IMR-90 (cell line): Measurements from ENCODE around the gene MCF2L. TPM values are rescaled to one million over a fixed set of nuclear protein-coding genes. Genes with fewer than 3 reads are reported as not detected.

Experiments
- ATAC-seq: fragments of 200-7000 bp; cut with Tn5 transposase; 2 replicates; pipeline ENCODE4 v1.9.1; 2020; ENCODE audit warnings: low read depth, mild to moderate bottlenecking, moderate library complexity
- BruUV-seq: library from RNA; stranded (reverse); fragments of 400-500 nt; replicated peaks from 2 replicates; lab custom pipeline; 2021; lab: Mats Ljungman, UMichigan
- CTCF ChIA-PET: fragments of 300-600 bp; formaldehyde crosslinking; extraction: SDS; loops from one replicate; lab custom pipeline; 2021; ENCODE audit warnings: antibody characterized with exemption; lab: Yijun Ruan, JAX
- POLR2A ChIA-PET: fragments of 300-600 bp; sonication (Branson Sonifier 250); formaldehyde crosslinking; loops from one replicate; lab custom pipeline; 2022; ENCODE audit warnings: antibody characterized with exemption; ENCODE audit not compliant: unreplicated experiment; lab: Charles Lee
- DNase-seq: peaks from one replicate; pipeline ENCODE4 v3.0.0; 2013
- H2AFZ ChIP-seq: replicated peaks from 2 replicates; pipeline ENCODE3; 2013; ENCODE audit warnings: low read length, mild to moderate bottlenecking; ENCODE audit not compliant: poor library complexity
- H2AK5ac ChIP-seq: 2 replicates; pipeline ENCODE4 v1.6.1; 2013; ENCODE audit warnings: low read depth, low read length, inconsistent platforms
- H2AK9ac ChIP-seq: replicated peaks from 2 replicates; pipeline ENCODE3; 2013; ENCODE audit warnings: mild to moderate bottlenecking, low read depth, low read length, moderate library complexity; ENCODE audit not compliant: poor library complexity
- H2BK120ac ChIP-seq: 2 replicates; pipeline ENCODE4 v1.6.1; 2013; ENCODE audit warnings: low read depth, low read length, inconsistent platforms
- H2BK15ac ChIP-seq: 3 replicates; pipeline ENCODE4 v1.6.1; 2013; ENCODE audit warnings: low read depth, low read length, inconsistent platforms
- H2BK20ac ChIP-seq: 2 replicates; pipeline ENCODE4 v1.6.1; 2013; ENCODE audit warnings: low read depth, mild to moderate bottlenecking, inconsistent platforms, low read length, moderate library complexity
- H2BK5ac ChIP-seq: 2 replicates; pipeline ENCODE4 v1.6.1; 2013; ENCODE audit warnings: mild to moderate bottlenecking, low read depth, low read length, inconsistent platforms; ENCODE audit not compliant: poor library complexity, severe bottlenecking
- H3K14ac ChIP-seq: replicated peaks from 2 replicates; pipeline ENCODE4 v1.6.1; 2013; ENCODE audit warnings: low read depth, low read length, inconsistent platforms
- H3K18ac ChIP-seq: 2 replicates; pipeline ENCODE4 v1.6.1; 2013; ENCODE audit warnings: low read depth, low read length, control low read depth
- H3K23ac ChIP-seq: 2 replicates; pipeline ENCODE4 v1.6.1; 2013; ENCODE audit warnings: low read depth, low read length, inconsistent platforms
- H3K27ac ChIP-seq: 2 replicates; pipeline ENCODE4 v1.5.1; 2013; ENCODE audit warnings: mild to moderate bottlenecking, control low read depth, low read length; ENCODE audit not compliant: insufficient read depth
- H3K27me3 ChIP-seq: 2 replicates; pipeline ENCODE4 v1.6.1; 2013; ENCODE audit warnings: low read length; ENCODE audit not compliant: control insufficient read depth, insufficient read depth
- H3K36me3 ChIP-seq: 2 replicates; pipeline ENCODE4 v1.6.1; 2013; ENCODE audit warnings: low read length, mixed read lengths; ENCODE audit not compliant: control insufficient read depth, insufficient read depth
- H3K4ac ChIP-seq: 2 replicates; pipeline ENCODE4 v1.6.1; 2013; ENCODE audit warnings: low read depth, low read length, inconsistent platforms
- H3K4me1 ChIP-seq: 2 replicates; pipeline ENCODE4 v1.6.1; 2013; ENCODE audit warnings: low read length, mixed read lengths; ENCODE audit not compliant: control insufficient read depth, insufficient read depth
- H3K4me2 ChIP-seq: 2 replicates; pipeline ENCODE4 v1.6.1; 2013; ENCODE audit warnings: low read depth, mild to moderate bottlenecking, control low read depth, low read length, moderate library complexity
- H3K4me3 ChIP-seq: 2 replicates; pipeline ENCODE4 v1.5.1; 2013; ENCODE audit warnings: low read depth, mild to moderate bottlenecking, control low read depth, low read length, moderate library complexity; ENCODE audit not compliant: insufficient read depth
- H3K56ac ChIP-seq: 2 replicates; pipeline ENCODE4 v1.6.1; 2013; ENCODE audit warnings: low read length, inconsistent platforms; ENCODE audit not compliant: insufficient read depth; ENCODE audit errors: extremely low read depth
- H3K79me1 ChIP-seq, 2 experiments: 2 replicates each; pipeline ENCODE4 v1.6.1; 2013; ENCODE audit warnings: low read length in 2 of 2, inconsistent platforms in 1 of 2, low read depth in 1 of 2
- H3K9ac ChIP-seq: 2 replicates; pipeline ENCODE4 v1.6.1; 2013; ENCODE audit warnings: low read depth, low read length, control low read depth
- H3K9me1 ChIP-seq: 2 replicates; pipeline ENCODE4 v1.6.1; 2013; ENCODE audit warnings: low read length, inconsistent platforms; ENCODE audit not compliant: insufficient read depth
- H3K9me3 ChIP-seq: 2 replicates; pipeline ENCODE4 v1.6.1; 2013; ENCODE audit warnings: low read length; ENCODE audit not compliant: control insufficient read depth, insufficient read depth
- H4K20me1 ChIP-seq: 2 replicates; pipeline ENCODE4 v1.6.1; 2013; ENCODE audit warnings: low read length, inconsistent platforms; ENCODE audit not compliant: insufficient read depth
- H4K5ac ChIP-seq: 2 replicates; pipeline ENCODE4 v1.6.1; 2013; ENCODE audit warnings: mild to moderate bottlenecking, low read depth, low read length, control low read depth
- H4K8ac ChIP-seq, 2 experiments: 2 replicates each; pipeline ENCODE4 v1.6.1; 2013; ENCODE audit warnings: low read depth in 2 of 2, low read length in 2 of 2, control low read depth in 1 of 2, inconsistent platforms in 1 of 2
- H4K91ac ChIP-seq: 2 replicates; pipeline ENCODE4 v1.6.1; 2013; ENCODE audit warnings: low read depth, low read length, inconsistent platforms; ENCODE audit not compliant: insufficient read depth
- BHLHE40 ChIP-seq: fragments of 150-350 bp; IDR thresholded peaks from 2 replicates; pipeline ENCODE4 v1.6.1; 2016; ENCODE audit warnings: mild to moderate bottlenecking, low read depth, low read length
- CEBPB ChIP-seq: IDR thresholded peaks from 2 replicates; pipeline ENCODE4 v1.6.1; 2012; ENCODE audit warnings: low read depth, low read length, improper control_type of control experiment
- CHD1 ChIP-seq: IDR thresholded peaks from 2 replicates; pipeline ENCODE4 v1.6.1; 2012; ENCODE audit warnings: low read depth, low read length, improper control_type of control experiment
- ELK1 ChIP-seq: fragments of 150-350 bp; IDR thresholded peaks from 2 replicates; pipeline ENCODE4 v1.6.1; 2016; ENCODE audit warnings: low read depth, mild to moderate bottlenecking, low read length, moderate library complexity, borderline replicate concordance
- FOS ChIP-seq: fragments of 150-350 bp; IDR thresholded peaks from 2 replicates; pipeline ENCODE4 v1.6.1; 2016; ENCODE audit warnings: low read depth, low read length
- MAZ ChIP-seq: IDR thresholded peaks from 2 replicates; pipeline ENCODE4 v1.6.1; 2012; ENCODE audit warnings: low read depth, mild to moderate bottlenecking, low read length, improper control_type of control experiment, moderate library complexity, borderline replicate concordance
- NFE2L2 ChIP-seq: fragments of 150-350 bp; IDR thresholded peaks from 2 replicates; pipeline ENCODE4 v1.6.1; 2016; ENCODE audit warnings: low read depth, mild to moderate bottlenecking, low read length
- RAD21 ChIP-seq: IDR thresholded peaks from 2 replicates; pipeline ENCODE4 v1.6.1; 2012; ENCODE audit warnings: low read length, improper control_type of control experiment
- RCOR1 ChIP-seq: IDR thresholded peaks from 2 replicates; pipeline ENCODE4 v1.6.1; 2012; ENCODE audit warnings: mild to moderate bottlenecking, low read length, improper control_type of control experiment; ENCODE audit not compliant: insufficient replicate concordance
- RFX5 ChIP-seq: IDR thresholded peaks from 2 replicates; pipeline ENCODE4 v1.8.0; 2012; ENCODE audit warnings: low read depth, mild to moderate bottlenecking, low read length, moderate library complexity
- SMC3 ChIP-seq: fragments of 150-350 bp; IDR thresholded peaks from 2 replicates; pipeline ENCODE4 v1.6.1; 2016; ENCODE audit warnings: low read depth, mild to moderate bottlenecking, antibody characterized with exemption, low read length, moderate library complexity
- USF2 ChIP-seq: fragments of 150-350 bp; IDR thresholded peaks from 2 replicates; pipeline ENCODE4 v1.6.1; 2017; ENCODE audit warnings: mild to moderate bottlenecking, antibody characterized with exemption, low read length, low read depth
- WGBS, 2 experiments: methylation state at CpG; one replicate each; pipeline versions ENCODE4 v1.1.5 to v1.1.7; 2013; ENCODE audit warnings: missing lambda C conversion rate in 2 of 2; ENCODE audit not compliant: insufficient read length in 1 of 2; ENCODE audit errors: extremely low coverage in 2 of 2; 5-methylcytosine and 5-hydroxymethylcytosine counted together
- dilution Hi-C: fragments of 300-500 bp; cut with HindIII; formaldehyde crosslinking; loops from one replicate; pipeline ENCODE4 v1.14.3; 2018; ENCODE audit warnings: low sequenced_read_pairs; ENCODE audit not compliant: unreplicated experiment
- in situ Hi-C: fragments of 300-500 bp; cut with MboI; formaldehyde crosslinking; loops from 3 replicates; pipeline ENCODE4 v1.14.3; 2019; ENCODE audit warnings: low sequenced_read_pairs, inconsistent platforms, mixed read lengths
- intact Hi-C: fragments of 100-400 bp; cut with micrococcal nuclease; formaldehyde crosslinking; loops from 2 replicates; pipeline ENCODE4 v1.10.0; 2022
- polyA plus RNA-seq, 3 experiments: library from polyadenylated mRNA; depleted of rRNA; stranded (reverse); fragments of >200 nt; gene quantifications; 2 replicates each; pipeline ENCODE4 v1.2.3, GENCODE V29; 2012; ENCODE audit warnings: low replicate concordance in 1 of 3
- total RNA-seq: library from RNA; depleted of rRNA; stranded (reverse); fragments of >200 nt; gene quantifications from 2 replicates; pipeline ENCODE4 v1.2.3, GENCODE V29; 2012

The MCF2L gene
- total and polyA plus RNA-seq, 2 of the 4 experiments (the other 2 are of a cell fraction), result 0.18 TPM; not detected in 1

- Histone ChIP-seq H3K9ac (no peak overlapping the region), H3K23ac (no peak overlapping the region), H2AK9ac (no peak overlapping the region), H3K79me1 (no peaks in the 10 kb centered on the region), H4K20me1 (no peaks in the 10 kb centered on the region), H4K5ac (no peak overlapping the region), H4K91ac (no peak overlapping the region), H2BK5ac (no peak overlapping the region), H3K14ac (no peak overlapping the region), H2AFZ (no peak overlapping the region), H3K4ac (no peak overlapping the region), H3K36me3 (no peaks in the 10 kb centered on the region), H2AK5ac (no peak overlapping the region), H3K4me1 (no peaks in the 10 kb centered on the region), H2BK15ac (no peak overlapping the region), H3K27ac (no peak overlapping the region), H3K56ac (no peak overlapping the region), H4K8ac (no peak overlapping the region), H2BK120ac (no peak overlapping the region), H3K18ac (no peak overlapping the region), H2BK20ac (no peak overlapping the region), H3K9me1 (peaks cover 7% of the 10 kb centered on the region; the same call in 1 of the 2 replicates), H3K4me2 (no peak overlapping the region), H3K27me3 (peaks cover 30% of the 10 kb centered on the region), H3K4me3 (no peak overlapping the region), H3K9me3 (no peaks in the 10 kb centered on the region)
- in situ Hi-C loops, result loop anchor here (25.0 kb wide), 2 partner anchors 304 to 454 kb away; no protein-coding TSS in a partner anchor
- DNase-seq (no peak), ATAC-seq (no peak)
- 88% methylated on average over 5 of the region's 7 CpGs; no CpG with 5 or more reads in 1 of the 2 experiments for WGBS, 2 experiments
- dilution Hi-C loops, result no loop called here
- TF ChIP-seq RCOR1, result no peak
- no peak for TF ChIP-seq USF2
- no peak for TF ChIP-seq BHLHE40
- TF ChIP-seq CEBPB, result no peak
- TF ChIP-seq RAD21, result no peak
- no peak for TF ChIP-seq FOS
- TF ChIP-seq MAZ, result no peak
- no peak for TF ChIP-seq NFE2L2
- no peak for TF ChIP-seq CHD1
- TF ChIP-seq SMC3, result no peak
- no peak for TF ChIP-seq ELK1
- no peak for TF ChIP-seq RFX5
- no TSS peak for BruUV-seq
- intact Hi-C loops, result no loop called here
- POLR2A ChIA-PET, result no interaction called here
- CTCF ChIA-PET, result interaction anchor here (1.9 kb wide), 1 partner anchor 9 kb away, joined by 4 read pairs; no protein-coding TSS in a partner anchor
Measured at GRCh38 chr13:112933649-112934048, 35.4 kb upstream of the MCF2L start.
